ENCODE data around the gene NKX2-3.

Gene NKX2-3

GRCh38 chr10:99520040-99520846, 12.5 kb upstream of the NKX2-3 start (continued):
- TF ChIP-seq, protein P1, sequence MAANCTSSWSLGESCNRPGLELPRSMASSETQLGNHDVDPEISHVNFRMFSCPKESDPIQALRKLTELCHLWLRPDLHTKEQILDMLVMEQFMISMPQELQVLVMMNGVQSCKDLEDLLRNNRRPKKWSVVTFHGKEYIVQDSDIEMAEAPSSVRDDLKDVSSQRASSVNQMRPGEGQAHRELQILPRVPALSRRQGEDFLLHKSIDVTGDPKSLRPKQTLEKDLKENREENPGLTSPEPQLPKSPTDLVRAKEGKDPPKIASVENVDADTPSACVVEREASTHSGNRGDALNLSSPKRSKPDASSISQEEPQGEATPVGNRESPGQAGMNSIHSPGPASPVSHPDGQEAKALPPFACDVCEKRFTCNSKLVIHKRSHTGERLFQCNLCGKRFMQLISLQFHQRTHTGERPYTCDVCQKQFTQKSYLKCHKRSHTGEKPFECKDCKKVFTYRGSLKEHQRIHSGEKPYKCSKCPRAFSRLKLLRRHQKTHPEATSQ (tag by site-specific recombination; IDR thresholded peaks at IDR 0.05), result no peak; the same call in 1 of the 2 replicates
- TF ChIP-seq ZNF433 (tag by site-specific recombination; IDR thresholded peaks at IDR 0.05; ENCODE audit: low read depth) (no peak), MZF1 (tag by site-specific recombination; IDR thresholded peaks at IDR 0.05; ENCODE audit: borderline replicate concordance) (peak; percentile 98), ZNF830 (tag by site-specific recombination; IDR thresholded peaks at IDR 0.05; ENCODE audit: low read depth) (no peak), ZNF449 (tag by site-specific recombination; IDR thresholded peaks at IDR 0.05) (peak; percentile 93), MYNN (tag by site-specific recombination; IDR thresholded peaks at IDR 0.05; ENCODE audit: borderline replicate concordance) (peak; percentile 50; the same call in 1 of the 2 replicates), ZNF626 (tag by site-specific recombination; IDR thresholded peaks at IDR 0.05) (no peak), TCF7L2 (IDR thresholded peaks at IDR 0.05; ENCODE audit: borderline replicate concordance, low read depth, low read length) (peak; percentile 86), ZNF146 (tag by site-specific recombination; IDR thresholded peaks at IDR 0.05) (peak; percentile 31; the same call in 1 of the 2 replicates), ZBTB10 (tag by site-specific recombination; IDR thresholded peaks at IDR 0.05) (0 out of 2 replicates have a peak, but pooled peaks have one; percentile 36), FEZF1 (tag by site-specific recombination; IDR thresholded peaks at IDR 0.05) (peak; percentile 99), ATF2 (tag by site-specific recombination; IDR thresholded peaks at IDR 0.05; ENCODE audit: low read depth) (peak; percentile 20; the same call in 1 of the 2 replicates), ZNF391 (tag by site-specific recombination; IDR thresholded peaks at IDR 0.05; ENCODE audit: borderline replicate concordance, low read depth) (peak; percentile 74; the same call in 1 of the 2 replicates), ZNF639 (tag by site-specific recombination; IDR thresholded peaks at IDR 0.05) (peak; percentile 76), ZNF660 (tag by site-specific recombination; IDR thresholded peaks at IDR 0.05) (peak; percentile 74; the same call in 1 of the 2 replicates), ZNF501 (tag by site-specific recombination; IDR thresholded peaks at IDR 0.05) (peak; percentile 78), ZNF24 (tag by site-specific recombination; IDR thresholded peaks at IDR 0.05) (peak; percentile 97), GLIS2 (tag by site-specific recombination; IDR thresholded peaks at IDR 0.05) (peak; percentile 79), KLF10 (tag by site-specific recombination; IDR thresholded peaks at IDR 0.05) (peak; percentile 84)
- TF ChIP-seq, protein P2, sequence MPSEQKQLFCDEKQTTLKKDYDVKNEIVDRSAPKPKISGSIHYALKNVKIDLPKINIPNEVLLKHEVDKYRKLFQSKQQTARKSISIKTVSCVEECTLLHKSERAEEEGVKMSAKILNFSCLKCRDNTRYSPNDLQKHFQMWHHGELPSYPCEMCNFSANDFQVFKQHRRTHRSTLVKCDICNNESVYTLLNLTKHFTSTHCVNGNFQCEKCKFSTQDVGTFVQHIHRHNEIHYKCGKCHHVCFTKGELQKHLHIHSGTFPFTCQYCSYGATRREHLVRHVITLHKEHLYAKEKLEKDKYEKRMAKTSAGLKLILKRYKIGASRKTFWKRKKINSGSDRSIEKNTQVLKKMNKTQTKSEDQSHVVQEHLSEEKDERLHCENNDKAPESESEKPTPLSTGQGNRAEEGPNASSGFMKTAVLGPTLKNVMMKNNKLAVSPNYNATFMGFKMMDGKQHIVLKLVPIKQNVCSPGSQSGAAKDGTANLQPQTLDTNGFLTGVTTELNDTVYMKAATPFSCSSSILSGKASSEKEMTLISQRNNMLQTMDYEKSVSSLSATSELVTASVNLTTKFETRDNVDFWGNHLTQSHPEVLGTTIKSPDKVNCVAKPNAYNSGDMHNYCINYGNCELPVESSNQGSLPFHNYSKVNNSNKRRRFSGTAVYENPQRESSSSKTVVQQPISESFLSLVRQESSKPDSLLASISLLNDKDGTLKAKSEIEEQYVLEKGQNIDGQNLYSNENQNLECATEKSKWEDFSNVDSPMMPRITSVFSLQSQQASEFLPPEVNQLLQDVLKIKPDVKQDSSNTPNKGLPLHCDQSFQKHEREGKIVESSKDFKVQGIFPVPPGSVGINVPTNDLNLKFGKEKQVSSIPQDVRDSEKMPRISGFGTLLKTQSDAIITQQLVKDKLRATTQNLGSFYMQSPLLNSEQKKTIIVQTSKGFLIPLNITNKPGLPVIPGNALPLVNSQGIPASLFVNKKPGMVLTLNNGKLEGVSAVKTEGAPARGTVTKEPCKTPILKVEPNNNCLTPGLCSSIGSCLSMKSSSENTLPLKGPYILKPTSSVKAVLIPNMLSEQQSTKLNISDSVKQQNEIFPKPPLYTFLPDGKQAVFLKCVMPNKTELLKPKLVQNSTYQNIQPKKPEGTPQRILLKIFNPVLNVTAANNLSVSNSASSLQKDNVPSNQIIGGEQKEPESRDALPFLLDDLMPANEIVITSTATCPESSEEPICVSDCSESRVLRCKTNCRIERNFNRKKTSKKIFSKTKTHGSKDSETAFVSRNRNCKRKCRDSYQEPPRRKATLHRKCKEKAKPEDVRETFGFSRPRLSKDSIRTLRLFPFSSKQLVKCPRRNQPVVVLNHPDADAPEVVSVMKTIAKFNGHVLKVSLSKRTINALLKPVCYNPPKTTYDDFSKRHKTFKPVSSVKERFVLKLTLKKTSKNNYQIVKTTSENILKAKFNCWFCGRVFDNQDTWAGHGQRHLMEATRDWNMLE (tag by site-specific recombination; conservative IDR thresholded peaks at IDR 0.05; ENCODE audit: low read depth), result no peak
- TF ChIP-seq, protein P3, sequence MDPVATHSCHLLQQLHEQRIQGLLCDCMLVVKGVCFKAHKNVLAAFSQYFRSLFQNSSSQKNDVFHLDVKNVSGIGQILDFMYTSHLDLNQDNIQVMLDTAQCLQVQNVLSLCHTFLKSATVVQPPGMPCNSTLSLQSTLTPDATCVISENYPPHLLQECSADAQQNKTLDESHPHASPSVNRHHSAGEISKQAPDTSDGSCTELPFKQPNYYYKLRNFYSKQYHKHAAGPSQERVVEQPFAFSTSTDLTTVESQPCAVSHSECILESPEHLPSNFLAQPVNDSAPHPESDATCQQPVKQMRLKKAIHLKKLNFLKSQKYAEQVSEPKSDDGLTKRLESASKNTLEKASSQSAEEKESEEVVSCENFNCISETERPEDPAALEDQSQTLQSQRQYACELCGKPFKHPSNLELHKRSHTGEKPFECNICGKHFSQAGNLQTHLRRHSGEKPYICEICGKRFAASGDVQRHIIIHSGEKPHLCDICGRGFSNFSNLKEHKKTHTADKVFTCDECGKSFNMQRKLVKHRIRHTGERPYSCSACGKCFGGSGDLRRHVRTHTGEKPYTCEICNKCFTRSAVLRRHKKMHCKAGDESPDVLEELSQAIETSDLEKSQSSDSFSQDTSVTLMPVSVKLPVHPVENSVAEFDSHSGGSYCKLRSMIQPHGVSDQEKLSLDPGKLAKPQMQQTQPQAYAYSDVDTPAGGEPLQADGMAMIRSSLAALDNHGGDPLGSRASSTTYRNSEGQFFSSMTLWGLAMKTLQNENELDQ (tag by site-specific recombination; IDR thresholded peaks at IDR 0.05; ENCODE audit: low read depth), result peak; percentile 15; the same call in 1 of the 2 replicates
